Gastrocnemius medialis (tissue), 4 donors: ENCODE data around the gene CRTC2.

Source experiments
- CTCF ChIP-seq, 5 experiments: fragments of 450-650 bp in 3 of 5; fragments of 200-600 bp in 2 of 5; sonication (generic) in 2 of 5; IDR thresholded peaks in 4 of 5; conservative IDR thresholded peaks in 1 of 5; 1 replicate in 4 of 5; 2 replicates in 1 of 5; pipeline ENCODE4 v1.5.1; 2016 to 2019; ENCODE audit warnings: antibody characterized with exemption in 5 of 5, mild to moderate bottlenecking in 3 of 5, moderate library complexity in 3 of 5
- POLR2A ChIP-seq, 2 donors: fragments of 450-650 bp; IDR thresholded peaks; one replicate each; pipeline ENCODE4 v1.6.1; 2017; ENCODE audit warnings: antibody characterized with exemption in 2 of 2, mild to moderate bottlenecking in 2 of 2, moderate library complexity in 2 of 2

- TF ChIP-seq CTCF (IDR thresholded peaks at IDR 0.05 in 4 of 5, conservative IDR thresholded peaks at IDR 0.05 in 1 of 5): no peak
- peak; percentile 76 to 86 for TF ChIP-seq POLR2A (IDR thresholded peaks at IDR 0.05)
These were observed 12.4 kb downstream of the CRTC2 start for GRCh38 chr1:153945795-153946621.
